ENCODE data around the gene ACTG1. TPM values are rescaled to one million over a fixed set of nuclear protein-coding genes. Genes with fewer than 3 reads are reported as not detected.

The ACTG1 gene
- total and polyA plus RNA-seq, 9 of the 15 experiments (the other 6 are each of a cell fraction or from before 2014, with no cell fraction given) = 224 to 1,775 (median 568) TPM

DNA sequence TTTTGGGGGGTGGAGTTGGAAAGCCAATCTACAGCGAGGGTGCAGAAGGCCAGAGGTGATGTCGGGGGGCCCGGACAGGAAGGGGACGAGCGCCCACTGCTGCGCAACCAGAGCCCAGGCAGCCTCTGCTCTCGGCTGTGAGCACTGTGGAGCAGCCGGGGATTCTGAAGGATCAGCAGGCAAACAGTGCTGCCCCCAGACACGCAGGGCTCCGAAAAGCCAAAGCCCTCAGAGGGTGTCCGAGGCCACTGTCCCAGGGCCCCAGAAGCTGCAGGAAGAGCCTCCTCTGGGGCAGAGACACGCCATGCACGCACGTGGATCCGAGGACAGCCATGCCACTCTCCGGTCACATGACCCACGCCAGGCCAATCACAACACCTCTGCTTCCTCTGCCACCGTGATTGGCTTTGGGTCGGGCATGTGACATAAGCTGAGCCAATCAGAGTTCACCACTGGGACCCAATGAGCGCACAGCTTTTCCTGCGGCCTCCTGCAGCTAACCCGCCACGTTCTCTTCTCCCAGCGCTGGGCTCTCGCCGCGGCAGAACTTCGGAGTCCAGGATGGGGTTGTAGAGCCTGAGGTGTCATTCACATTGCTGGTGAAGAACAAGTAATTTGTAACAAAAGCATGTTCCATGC lies 40.7 kb downstream of the ACTG1 start:
- Histone ChIP-seq H3K9me1 (ENCODE audit: control insufficient read depth, insufficient read depth, low read length) (no peaks in the 10 kb centered on the region), H3K36me3 (ENCODE audit: control insufficient read depth, insufficient read depth, low read length) (no peaks in the 10 kb centered on the region), H3K9ac (ENCODE audit: insufficient read depth in 1 of 2, low read depth in 2 of 2, low read length in 2 of 2) (peak overlapping the region; percentile 62 to 87), H3K27ac (ENCODE audit: extremely low read depth, low read depth, low read length) (peak overlapping the region; percentile 81), H3K4me2 (ENCODE audit: insufficient read depth, low read length) (peak overlapping the region; percentile 67), H2AFZ (ENCODE audit: low read depth, low read length) (peak overlapping the region; percentile 95), H4K20me1 (replicated peaks; ENCODE audit: control insufficient read depth, insufficient read depth, low read length) (no peaks in the 10 kb centered on the region), H3K27me3 (ENCODE audit: control insufficient read depth in 2 of 2, insufficient read depth in 2 of 2, low read length in 2 of 2) (no peaks in the 10 kb centered on the region), H3K4me1 (replicated peaks in 1 of 2; ENCODE audit: control insufficient read depth in 2 of 2, insufficient read depth in 2 of 2, low read length in 2 of 2) (peaks cover 0 to 45% of the 10 kb centered on the region in 2 experiments; a peak in 3 of 5 replicates), H3K79me2 (ENCODE audit: control insufficient read depth, insufficient read depth, low read length) (no peaks in the 10 kb centered on the region), H3K4me3 (peak overlapping the region; percentile 19; the same call in 1 of the 2 replicates), H3K9me3 (replicated peaks; ENCODE audit: control insufficient read depth, insufficient read depth, low read depth, low read length) (no peaks in the 10 kb centered on the region)
- in situ Hi-C loops (cut with MboI) = no loop called here
- ATAC-seq (peak; percentile 99), DNase-seq (ENCODE audit: extremely low read depth in 1 of 4, low spot score in 3 of 4) (peak; percentile 95 to 99 (median 98)), FAIRE-seq (peak; percentile 100)
- intact Hi-C loops (cut with micrococcal nuclease) = no loop called here
- WGBS (ENCODE audit: insufficient coverage, low coverage, missing lambda C conversion rate) = 30% methylated on average over 26 of the region's 28 CpGs
- BruUV-seq (replicated peaks) = no TSS peak
- ChIA-PET CTCF (ENCODE audit: low intra/inter-chr PET ratio) (interaction anchor here (0.9 kb wide), 1 partner anchor 100 kb away, joined by 5 read pairs; no protein-coding TSS in a partner anchor), POLR2A (interaction anchor here (0.6 to 3.2 kb wide), 9 partner anchors 9 to 242 kb away, joined by 3 to 18 read pairs (median 3); no protein-coding TSS in a partner anchor)
- TF ChIP-seq HDAC1 (IDR thresholded peaks at IDR 0.05) (peak; percentile 69 to 97; a peak in 3 of 4 replicates), ZNF696 (CRISPR knock-in tag; conservative IDR thresholded peaks at IDR 0.05) (no peak), YY1 (IDR thresholded peaks at IDR 0.05; ENCODE audit: borderline replicate concordance in 1 of 3, control insufficient read depth in 1 of 3, extremely low read depth in 1 of 3, insufficient read depth in 3 of 3, insufficient read length in 1 of 3, insufficient replicate concordance in 2 of 3, low read depth in 1 of 3, low read length in 2 of 3) (peak; percentile 40 to 92 (median 74)), MCM7 (IDR thresholded peaks at IDR 0.05) (no peak), GMEB1 (CRISPR knock-in tag; IDR thresholded peaks at IDR 0.05) (no peak), ZFX (CRISPR knock-in tag; IDR thresholded peaks at IDR 0.05) (peak; percentile 78), HIVEP1 (CRISPR knock-in tag; IDR thresholded peaks at IDR 0.05) (0 out of 2 replicates have a peak, but pooled peaks have one; percentile 29), POLR2A (conservative IDR thresholded peaks at IDR 0.05) (peak; percentile 73), ZC3H8 (IDR thresholded peaks at IDR 0.05) (no peak), CBX1 (IDR thresholded peaks at IDR 0.05; ENCODE audit: low read depth) (peak; percentile 26; the same call in 1 of the 2 replicates), NR2C2 (CRISPR knock-in tag; IDR thresholded peaks at IDR 0.05) (peak; percentile 81), NR2C2 (tag; IDR thresholded peaks at IDR 0.05) (peak; percentile 65), PURB (CRISPR knock-in tag; IDR thresholded peaks at IDR 0.05; ENCODE audit: low read depth) (no peak), IRF2 (CRISPR knock-in tag; IDR thresholded peaks at IDR 0.05) (peak; percentile 56; the same call in 1 of the 2 replicates), TCF7L2 (IDR thresholded peaks at IDR 0.05; ENCODE audit: low read depth, low read length) (no peak), BACH1 (tag; IDR thresholded peaks at IDR 0.05) (no peak), RNF2 (IDR thresholded peaks at IDR 0.05) (peak; percentile 87), ELF4 (CRISPR knock-in tag; IDR thresholded peaks at IDR 0.05) (no peak)
- TF ChIP-seq, protein P1, sequence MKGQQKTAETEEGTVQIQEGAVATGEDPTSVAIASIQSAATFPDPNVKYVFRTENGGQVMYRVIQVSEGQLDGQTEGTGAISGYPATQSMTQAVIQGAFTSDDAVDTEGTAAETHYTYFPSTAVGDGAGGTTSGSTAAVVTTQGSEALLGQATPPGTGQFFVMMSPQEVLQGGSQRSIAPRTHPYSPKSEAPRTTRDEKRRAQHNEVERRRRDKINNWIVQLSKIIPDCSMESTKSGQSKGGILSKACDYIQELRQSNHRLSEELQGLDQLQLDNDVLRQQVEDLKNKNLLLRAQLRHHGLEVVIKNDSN (CRISPR knock-in tag; IDR thresholded peaks at IDR 0.05) = peak; percentile 100
- TF ChIP-seq, protein P2, sequence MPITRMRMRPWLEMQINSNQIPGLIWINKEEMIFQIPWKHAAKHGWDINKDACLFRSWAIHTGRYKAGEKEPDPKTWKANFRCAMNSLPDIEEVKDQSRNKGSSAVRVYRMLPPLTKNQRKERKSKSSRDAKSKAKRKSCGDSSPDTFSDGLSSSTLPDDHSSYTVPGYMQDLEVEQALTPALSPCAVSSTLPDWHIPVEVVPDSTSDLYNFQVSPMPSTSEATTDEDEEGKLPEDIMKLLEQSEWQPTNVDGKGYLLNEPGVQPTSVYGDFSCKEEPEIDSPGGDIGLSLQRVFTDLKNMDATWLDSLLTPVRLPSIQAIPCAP (CRISPR knock-in tag; IDR thresholded peaks at IDR 0.05; ENCODE audit: borderline replicate concordance) = peak; percentile 93; the same call in 1 of the 2 replicates

Data from K562 (cell line).